Stimulated activated naive B cell treated with anti-CD40 and anti-IgM and Interleukin-4, amounts not matched to agents 10 μg/mL and 1 μg/mL and 100 μg/mL, for 72 hours (primary cell): Measurements from ENCODE around the gene OR2S2.
"Not testable (repeated sequence)": the region's sequence is repeated elsewhere in the genome, so short reads cannot be mapped to it uniquely, and the experiment has no call there.

Experiments used
- ATAC-seq, 2 donors: fragments of 150-1000 bp; cut with Tn5 transposase; replicated peaks; 2 replicates each; pipeline ENCODE4 v1.10.0; 2021; ENCODE audit warnings: moderate library complexity in 1 of 2
- DNase-seq: peaks from one replicate; pipeline ENCODE4 v3.0.0; 2021
- H3K27ac Mint-ChIP-seq: one replicate; pipeline ENCODE4 v1.8.0; 2022; ENCODE audit warnings: mild to moderate bottlenecking, mixed read lengths
- H3K27me3 Mint-ChIP-seq, 2 donors: one replicate each; pipeline ENCODE4 v1.8.0; 2022; ENCODE audit warnings: mixed read lengths in 2 of 2
- H3K36me3 Mint-ChIP-seq, 2 donors: one replicate each; pipeline ENCODE4 v1.8.0; 2022; ENCODE audit warnings: mixed read lengths in 2 of 2, mild to moderate bottlenecking in 1 of 2
- H3K4me1 Mint-ChIP-seq, 2 donors: one replicate each; pipeline ENCODE4 v1.8.0; 2022; ENCODE audit warnings: mixed read lengths in 2 of 2, mild to moderate bottlenecking in 1 of 2
- H3K4me3 Mint-ChIP-seq, 2 donors: one replicate each; pipeline ENCODE4 v1.8.0; 2022; ENCODE audit warnings: mild to moderate bottlenecking in 2 of 2, mixed read lengths in 2 of 2, moderate library complexity in 1 of 2
- H3K9me3 Mint-ChIP-seq, 2 donors: one replicate each; pipeline ENCODE4 v1.8.0; 2022; ENCODE audit warnings: mixed read lengths in 2 of 2, mild to moderate bottlenecking in 1 of 2

OR2S2 gene, protein sequence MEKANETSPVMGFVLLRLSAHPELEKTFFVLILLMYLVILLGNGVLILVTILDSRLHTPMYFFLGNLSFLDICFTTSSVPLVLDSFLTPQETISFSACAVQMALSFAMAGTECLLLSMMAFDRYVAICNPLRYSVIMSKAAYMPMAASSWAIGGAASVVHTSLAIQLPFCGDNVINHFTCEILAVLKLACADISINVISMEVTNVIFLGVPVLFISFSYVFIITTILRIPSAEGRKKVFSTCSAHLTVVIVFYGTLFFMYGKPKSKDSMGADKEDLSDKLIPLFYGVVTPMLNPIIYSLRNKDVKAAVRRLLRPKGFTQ

GRCh38 chr9:35958104-35958837 is at the start of gene OR2S2:
TSS of gene OR2S2 (minus strand) at chr9:35958154. CDS start at chr9:35958098, 56 bp downstream.
- Mint-ChIP-seq H3K4me3 (no peak within 1 kb of the TSS), H3K27ac (no peak within 1 kb of the TSS), H3K36me3 (no peaks in the 10 kb centered on the region), H3K4me1 (peaks cover 0 to 2% of the 10 kb centered on the region in 2 donors), H3K9me3 (no peaks in the 10 kb centered on the region), H3K27me3 (peaks cover 38 to 52% of the 10 kb centered on the region in 2 donors)
- ATAC-seq (no peak), DNase-seq (no peak)

DNA sequence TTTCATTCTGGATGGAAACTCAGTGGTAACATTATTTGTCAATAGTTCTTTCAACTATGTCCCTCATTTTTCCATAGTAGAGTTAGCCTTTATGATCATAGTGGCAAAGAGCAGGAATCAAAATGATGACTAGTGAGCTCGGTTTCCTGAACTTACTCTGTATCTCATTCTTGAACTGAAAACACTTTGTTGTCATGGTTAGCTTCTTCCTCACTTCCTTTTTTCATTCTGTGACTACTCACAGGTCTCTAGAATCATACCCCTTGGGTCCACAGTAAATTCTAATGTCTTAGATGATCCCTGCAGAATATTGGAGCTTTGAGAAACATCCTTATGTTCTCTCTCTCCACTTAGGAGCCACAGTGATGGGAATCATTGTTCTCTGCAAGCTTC is 49.4 kb upstream of the OR2S2 start:
- Mint-ChIP-seq H3K36me3 (peaks cover 5 to 6% of the 10 kb centered on the region in 2 donors), H3K9me3 (peaks cover 8 to 9% of the 10 kb centered on the region in 2 donors), H3K4me3 (peak overlapping the region in 1 of 2 donors; percentile 47), H3K4me1 (peaks cover 24 to 37% of the 10 kb centered on the region in 2 donors), H3K27me3 (peaks cover 26 to 46% of the 10 kb centered on the region in 2 donors), H3K27ac (peak overlapping the region; percentile 89)
- peak; percentile 93 to 95 for ATAC-seq
- no peak for DNase-seq

DNA sequence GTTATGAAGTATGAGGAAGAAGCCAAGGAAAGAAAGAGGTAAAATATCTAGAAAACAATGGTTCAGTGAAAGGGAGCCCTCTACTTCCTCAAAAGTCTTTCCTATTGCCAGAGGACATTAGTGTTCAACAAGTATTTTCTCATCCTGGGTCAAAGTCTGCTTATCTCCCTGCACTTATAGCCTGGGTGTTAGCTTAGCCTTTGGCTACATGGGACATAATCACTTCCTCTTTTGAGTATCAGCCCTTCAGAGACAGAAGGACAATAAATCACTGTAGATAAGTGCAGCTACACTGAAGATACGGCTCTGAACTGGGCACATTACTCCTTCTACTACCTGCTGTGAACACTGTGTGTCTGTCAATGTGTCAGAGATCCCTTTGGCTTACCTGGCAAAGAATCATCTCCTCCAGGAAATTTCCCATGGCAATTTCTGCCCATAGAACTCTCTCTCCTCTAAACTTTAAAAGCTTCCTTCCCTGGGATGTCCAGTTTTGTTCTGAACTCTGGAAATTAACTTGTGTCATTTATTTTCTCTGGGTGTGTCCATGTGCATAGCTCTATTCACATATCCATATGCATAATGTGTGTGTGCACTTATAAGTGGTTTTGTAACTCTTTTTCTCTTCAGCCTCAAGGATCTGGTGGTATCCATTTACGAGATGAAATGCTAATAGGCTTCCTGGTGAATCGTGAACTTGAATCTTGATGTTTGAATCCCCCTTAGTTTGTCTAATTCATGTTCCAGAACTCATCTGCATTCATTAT is 48.8 kb upstream of the OR2S2 start:
- H3K27ac Mint-ChIP-seq: peak overlapping the region; percentile 89
- H3K9me3 Mint-ChIP-seq: peaks cover 8 to 9% of the 10 kb centered on the region in 2 donors
- H3K36me3 Mint-ChIP-seq: peaks cover 5 to 6% of the 10 kb centered on the region in 2 donors
- H3K4me1 Mint-ChIP-seq: peaks cover 24 to 37% of the 10 kb centered on the region in 2 donors
- no peak for DNase-seq
- peak; percentile 51 to 58 for ATAC-seq
- H3K27me3 Mint-ChIP-seq: peaks cover 30 to 45% of the 10 kb centered on the region in 2 donors
- peak overlapping the region in 1 of 2 donors; percentile 47 for H3K4me3 Mint-ChIP-seq

GRCh38 chr9:36005891-36006290 is 47.9 kb upstream of the OR2S2 start:
- peaks cover 26 to 42% of the 10 kb centered on the region in 2 donors for H3K27me3 Mint-ChIP-seq
- ATAC-seq (no peak), DNase-seq (no peak)
- H3K4me3 Mint-ChIP-seq: no peak overlapping the region
- H3K9me3 Mint-ChIP-seq: peaks cover 8 to 9% of the 10 kb centered on the region in 2 donors
- H3K36me3 Mint-ChIP-seq: peaks cover 5 to 6% of the 10 kb centered on the region in 2 donors
- H3K4me1 Mint-ChIP-seq: peaks cover 24 to 37% of the 10 kb centered on the region in 2 donors
- H3K27ac Mint-ChIP-seq: no peak overlapping the region

DNA sequence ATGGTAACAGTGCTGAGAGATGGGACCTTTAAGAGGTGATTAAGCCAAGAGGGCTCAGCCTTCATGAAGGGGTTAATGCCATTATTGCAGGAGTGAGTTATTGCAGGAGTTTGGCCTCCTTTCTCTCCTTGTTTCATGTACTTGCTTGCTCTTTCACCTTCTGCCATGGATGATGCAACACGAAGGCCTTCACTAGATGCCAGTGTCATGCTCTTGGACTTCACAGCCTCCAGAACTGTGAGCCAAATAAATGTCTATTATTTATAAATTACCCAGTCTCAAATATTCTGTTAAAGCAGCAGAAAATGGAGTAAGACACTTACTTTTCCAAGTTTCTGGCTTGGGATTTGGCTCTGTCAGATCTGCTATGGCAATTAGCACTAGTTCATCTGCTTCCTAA is 40.4 kb upstream of the OR2S2 start:
- Mint-ChIP-seq H3K27ac (no peak overlapping the region), H3K4me3 (no peak overlapping the region), H3K9me3 (peaks cover 8 to 9% of the 10 kb centered on the region in 2 donors), H3K4me1 (no peaks in the 10 kb centered on the region), H3K36me3 (peaks cover 5 to 11% of the 10 kb centered on the region in 2 donors), H3K27me3 (peaks cover 37 to 43% of the 10 kb centered on the region in 2 donors)
- DNase-seq (no peak), ATAC-seq (no peak)

DNA sequence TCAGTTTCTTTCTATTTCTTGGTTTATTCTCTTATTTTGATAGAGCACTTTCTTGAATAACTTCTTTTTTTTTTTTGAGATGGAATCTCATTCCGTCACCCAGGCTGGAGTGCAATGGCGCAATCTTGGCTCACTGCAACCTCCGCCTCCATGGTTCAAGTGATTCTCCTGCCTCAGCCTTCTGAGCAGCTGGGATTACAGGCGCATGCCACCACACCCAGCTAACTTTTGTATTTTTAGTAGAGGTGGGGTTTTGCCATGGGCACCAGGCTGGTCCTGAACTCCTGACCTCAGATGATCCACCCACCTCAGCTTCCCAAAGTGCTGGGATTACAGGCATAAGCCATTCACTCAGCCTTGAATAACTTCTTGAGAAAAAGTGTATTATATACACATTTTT is 39.1 kb upstream of the OR2S2 start:
- H3K27me3 Mint-ChIP-seq: peaks cover 33 to 37% of the 10 kb centered on the region in 2 donors

DNA sequence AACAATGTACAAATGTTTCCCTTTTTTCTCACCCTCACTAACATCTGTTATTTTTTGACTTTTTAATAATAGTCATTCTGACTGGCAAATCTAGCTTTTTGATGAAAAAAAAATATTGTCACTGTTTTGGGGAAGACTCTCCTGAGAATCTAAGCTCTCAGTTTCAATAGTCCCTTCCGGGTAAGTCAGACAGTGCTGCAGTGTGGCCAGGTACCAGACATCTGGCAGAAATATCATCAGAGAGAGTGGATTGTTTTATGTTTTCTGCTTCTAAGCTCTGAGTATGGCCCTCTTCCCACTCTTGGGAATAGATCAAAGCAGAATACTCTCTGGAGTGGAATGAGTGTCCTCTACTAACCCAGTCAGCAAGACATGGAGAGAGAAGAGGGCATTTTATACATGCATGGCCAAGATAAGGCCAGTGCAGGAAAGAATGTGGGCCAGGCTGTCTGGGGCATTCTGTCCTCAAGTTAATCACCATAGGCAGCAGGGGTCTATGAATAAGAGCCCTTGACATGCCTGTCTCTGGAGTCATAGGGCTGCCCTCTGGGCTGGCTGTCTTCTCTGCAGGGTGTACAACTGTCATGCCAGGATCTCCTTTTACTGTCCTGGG is 38.5 kb upstream of the OR2S2 start:
- ATAC-seq: no peak
- Mint-ChIP-seq H3K9me3 (peaks cover 8 to 9% of the 10 kb centered on the region in 2 donors), H3K27ac (no peak overlapping the region), H3K4me3 (no peak overlapping the region), H3K4me1 (peaks cover 0 to 2% of the 10 kb centered on the region in 2 donors), H3K27me3 (peaks cover 34 to 40% of the 10 kb centered on the region in 2 donors), H3K36me3 (peaks cover 5 to 11% of the 10 kb centered on the region in 2 donors)
- no peak for DNase-seq

More for the DNA sequence above, 39.1 kb upstream of the OR2S2 start:
- not testable (repeated sequence) for ATAC-seq, H3K27ac Mint-ChIP-seq, H3K9me3 Mint-ChIP-seq, H3K4me1 Mint-ChIP-seq, H3K4me3 Mint-ChIP-seq, DNase-seq
- peaks cover 5 to 11% of the 10 kb centered on the region in 2 donors for H3K36me3 Mint-ChIP-seq

DNA sequence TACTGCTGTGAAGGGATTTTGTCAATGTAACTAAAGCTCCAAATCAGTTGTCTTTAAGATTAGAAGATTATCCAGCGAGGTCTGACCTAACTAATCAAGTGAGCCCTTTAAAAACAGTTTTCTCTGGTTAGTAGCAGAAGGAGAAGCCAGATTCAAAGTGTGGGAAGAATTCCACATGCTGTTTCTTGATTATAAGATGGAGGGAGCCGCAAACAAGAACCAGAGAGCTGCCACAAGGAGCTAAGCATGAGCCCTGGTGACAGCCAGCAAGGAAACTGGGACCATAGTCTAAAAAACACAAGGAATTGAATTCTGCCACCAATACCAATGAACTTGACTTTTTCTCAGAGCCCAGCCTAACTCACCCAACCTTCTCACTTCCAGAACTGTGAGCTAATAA is 37.0 kb upstream of the OR2S2 start:
- Mint-ChIP-seq H3K4me1 (peaks cover 0 to 6% of the 10 kb centered on the region in 2 donors), H3K9me3 (peaks cover 8 to 9% of the 10 kb centered on the region in 2 donors), H3K27ac (no peak overlapping the region), H3K27me3 (peaks cover 26 to 37% of the 10 kb centered on the region in 2 donors), H3K4me3 (no peak overlapping the region), H3K36me3 (peaks cover 5 to 11% of the 10 kb centered on the region in 2 donors)
- ATAC-seq (no peak), DNase-seq (no peak)

- Mint-ChIP-seq H3K36me3 (peaks cover 5 to 11% of the 10 kb centered on the region in 2 donors), H3K4me3 (no peak overlapping the region), H3K4me1 (peaks cover 0 to 6% of the 10 kb centered on the region in 2 donors), H3K27me3 (peaks cover 21 to 41% of the 10 kb centered on the region in 2 donors), H3K27ac (no peak overlapping the region), H3K9me3 (peaks cover 8 to 9% of the 10 kb centered on the region in 2 donors)
- ATAC-seq (no peak), DNase-seq (no peak)
Observed at GRCh38 chr9:35993976-35994720, 36.2 kb upstream of the OR2S2 start.

GRCh38 chr9:35993136-35993535 is 35.2 kb upstream of the OR2S2 start:
- H3K27ac Mint-ChIP-seq, H3K4me1 Mint-ChIP-seq, H3K4me3 Mint-ChIP-seq, H3K36me3 Mint-ChIP-seq, H3K9me3 Mint-ChIP-seq, DNase-seq, ATAC-seq: not testable (repeated sequence)
- peaks cover 21 to 45% of the 10 kb centered on the region in 2 donors for H3K27me3 Mint-ChIP-seq

DNA sequence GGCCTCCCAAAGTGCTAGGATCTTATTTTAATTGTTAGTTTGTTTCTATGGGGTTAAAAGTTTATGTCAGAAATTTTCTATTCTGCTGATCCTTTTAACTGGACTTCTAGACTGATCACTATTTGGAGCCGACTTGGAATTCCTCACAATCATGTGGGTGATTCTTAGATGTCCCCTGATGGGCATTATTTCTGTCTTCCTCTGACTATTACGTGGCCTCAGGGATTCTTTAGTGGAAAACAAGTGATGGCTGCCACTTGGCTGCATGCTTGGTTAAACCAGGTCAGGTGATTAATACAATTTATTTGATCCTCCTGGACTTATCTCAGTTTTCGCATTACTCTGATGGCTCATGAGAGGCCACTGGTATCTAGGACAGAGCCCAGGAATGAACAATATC is 32.2 kb upstream of the OR2S2 start:
- no peaks in the 10 kb centered on the region for H3K9me3 Mint-ChIP-seq
- no peak overlapping the region for H3K4me3 Mint-ChIP-seq
- H3K27ac Mint-ChIP-seq: no peak overlapping the region
- DNase-seq (no peak), ATAC-seq (no peak)
- H3K36me3 Mint-ChIP-seq: no peaks in the 10 kb centered on the region
- peaks cover 37 to 45% of the 10 kb centered on the region in 2 donors for H3K27me3 Mint-ChIP-seq
- peaks cover 0 to 6% of the 10 kb centered on the region in 2 donors for H3K4me1 Mint-ChIP-seq

DNA sequence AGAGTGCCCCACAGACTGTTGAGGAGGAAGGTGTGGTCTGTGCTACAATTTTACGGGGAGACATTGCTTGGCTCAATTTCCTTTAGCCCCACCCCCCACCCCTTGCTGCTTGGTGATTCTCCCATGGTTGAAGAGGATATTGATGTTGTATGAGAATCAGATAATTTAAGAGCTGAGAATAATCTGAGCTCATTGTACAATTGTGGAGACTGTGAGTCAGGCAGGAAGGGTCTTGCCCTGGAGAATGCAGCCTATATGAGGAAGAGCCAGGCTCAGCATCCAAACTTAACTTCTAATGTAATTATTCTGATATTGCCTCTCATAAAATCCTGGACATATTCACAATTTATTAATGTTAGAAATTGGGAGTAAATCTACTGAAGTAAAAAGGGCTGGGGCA is 26.1 kb upstream of the OR2S2 start:
- Mint-ChIP-seq H3K36me3 (no peaks in the 10 kb centered on the region), H3K27me3 (peaks cover 24 to 37% of the 10 kb centered on the region in 2 donors), H3K9me3 (no peaks in the 10 kb centered on the region), H3K27ac (no peak overlapping the region), H3K4me3 (no peak overlapping the region), H3K4me1 (no peaks in the 10 kb centered on the region)
- no peak for ATAC-seq
- DNase-seq: no peak

DNA sequence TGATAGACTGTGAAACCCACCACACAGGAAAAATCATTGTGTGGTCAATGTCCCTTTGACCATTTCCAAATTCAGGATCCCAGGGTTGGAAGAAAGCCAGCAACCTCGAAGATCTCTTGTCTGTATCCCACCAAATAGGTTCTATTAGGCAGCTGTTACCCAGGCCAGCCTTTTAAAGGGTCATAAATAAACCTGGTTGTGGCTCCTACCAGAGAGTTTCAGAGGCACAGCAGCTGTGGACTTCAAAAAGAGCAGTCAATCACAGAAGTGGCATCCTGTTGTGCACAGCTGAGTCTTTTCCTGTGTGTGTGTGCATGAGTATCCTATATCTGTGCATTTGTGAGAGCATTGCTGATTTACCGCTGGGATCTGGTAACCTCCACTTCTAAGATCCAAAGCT is 23.7 kb upstream of the OR2S2 start:
- ATAC-seq (no peak), DNase-seq (no peak)
- Mint-ChIP-seq H3K36me3 (no peaks in the 10 kb centered on the region), H3K4me3 (no peak overlapping the region), H3K4me1 (peaks cover 5% of the 10 kb centered on the region in 2 donors), H3K9me3 (no peaks in the 10 kb centered on the region), H3K27ac (no peak overlapping the region), H3K27me3 (peaks cover 21 to 27% of the 10 kb centered on the region in 2 donors)
